Endothelial cell of umbilical vein (primary cell): ENCODE measurements around the gene SPEF2.

ENCODE experiments used
- GATA2 ChIP-seq: IDR thresholded peaks from 2 replicates; pipeline ENCODE4 v1.7.0; 2011; ENCODE audit warnings: low read depth, mild to moderate bottlenecking, moderate library complexity, mixed read lengths, low read length; ENCODE audit not compliant: insufficient read length, insufficient read depth
- MYC ChIP-seq: IDR thresholded peaks from one replicate; pipeline ENCODE4 v1.6.1; 2011; ENCODE audit warnings: mild to moderate bottlenecking, low read depth, low read length
- POLR2A ChIP-seq: IDR thresholded peaks from 2 replicates; pipeline ENCODE4 v1.6.1; 2012; ENCODE audit warnings: low read depth, mild to moderate bottlenecking, control low read depth, low read length
- POLR2AphosphoS5 ChIP-seq: IDR thresholded peaks from 2 replicates; pipeline ENCODE4 v1.6.1; 2012; ENCODE audit warnings: low read depth, mild to moderate bottlenecking, control low read depth, low read length, moderate library complexity; ENCODE audit not compliant: insufficient read depth
- TF ChIP-seq, protein P1 (sequence below), 2 donors: IDR thresholded peaks; 1 replicate in 1 of 2; 2 replicates in 1 of 2; pipeline ENCODE4 v1.5.1; 2011; ENCODE audit warnings: low read length in 2 of 2, mild to moderate bottlenecking in 2 of 2, moderate library complexity in 2 of 2, control low read depth in 1 of 2, inconsistent platforms in 1 of 2, low read depth in 1 of 2; ENCODE audit not compliant: insufficient read depth in 1 of 2; ENCODE audit errors: extremely low read depth in 1 of 2

DNA sequence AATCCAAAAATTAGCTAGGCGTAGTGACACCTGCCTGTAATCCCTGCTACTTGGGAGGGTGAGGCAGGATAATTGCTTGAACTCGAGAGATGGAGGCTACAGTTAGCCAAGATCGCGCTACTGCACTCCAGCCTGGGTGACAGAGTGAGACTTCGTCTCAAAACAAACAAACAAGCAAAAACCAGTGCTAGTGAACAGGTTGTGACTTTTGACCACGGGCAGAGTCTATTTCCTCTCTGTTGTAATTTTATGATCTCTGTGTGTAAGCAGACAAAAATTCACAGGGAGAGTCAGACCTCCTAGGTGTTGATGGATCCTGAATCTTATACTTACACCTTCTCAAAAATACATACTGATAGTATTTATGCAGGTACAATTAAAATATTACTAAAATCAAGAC is 65.8 kb downstream of the SPEF2 start:
- TF ChIP-seq, protein P1, sequence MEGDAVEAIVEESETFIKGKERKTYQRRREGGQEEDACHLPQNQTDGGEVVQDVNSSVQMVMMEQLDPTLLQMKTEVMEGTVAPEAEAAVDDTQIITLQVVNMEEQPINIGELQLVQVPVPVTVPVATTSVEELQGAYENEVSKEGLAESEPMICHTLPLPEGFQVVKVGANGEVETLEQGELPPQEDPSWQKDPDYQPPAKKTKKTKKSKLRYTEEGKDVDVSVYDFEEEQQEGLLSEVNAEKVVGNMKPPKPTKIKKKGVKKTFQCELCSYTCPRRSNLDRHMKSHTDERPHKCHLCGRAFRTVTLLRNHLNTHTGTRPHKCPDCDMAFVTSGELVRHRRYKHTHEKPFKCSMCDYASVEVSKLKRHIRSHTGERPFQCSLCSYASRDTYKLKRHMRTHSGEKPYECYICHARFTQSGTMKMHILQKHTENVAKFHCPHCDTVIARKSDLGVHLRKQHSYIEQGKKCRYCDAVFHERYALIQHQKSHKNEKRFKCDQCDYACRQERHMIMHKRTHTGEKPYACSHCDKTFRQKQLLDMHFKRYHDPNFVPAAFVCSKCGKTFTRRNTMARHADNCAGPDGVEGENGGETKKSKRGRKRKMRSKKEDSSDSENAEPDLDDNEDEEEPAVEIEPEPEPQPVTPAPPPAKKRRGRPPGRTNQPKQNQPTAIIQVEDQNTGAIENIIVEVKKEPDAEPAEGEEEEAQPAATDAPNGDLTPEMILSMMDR (IDR thresholded peaks at IDR 0.05; ENCODE audit: extremely low read depth in 1 of 2, insufficient read depth in 1 of 2, low read depth in 1 of 2, low read length in 2 of 2) = no peak
- TF ChIP-seq GATA2 (no peak), POLR2AphosphoS5 (no peak), MYC (no peak), POLR2A (no peak)
